Measurements from ENCODE around the gene MED14. TPM values are rescaled to one million over a fixed set of nuclear protein-coding genes. Genes with fewer than 3 reads are reported as not detected.

The MED14 gene
- total RNA-seq, 2 donors from 2014 or later: 34.1 to 48.2 TPM

DNA sequence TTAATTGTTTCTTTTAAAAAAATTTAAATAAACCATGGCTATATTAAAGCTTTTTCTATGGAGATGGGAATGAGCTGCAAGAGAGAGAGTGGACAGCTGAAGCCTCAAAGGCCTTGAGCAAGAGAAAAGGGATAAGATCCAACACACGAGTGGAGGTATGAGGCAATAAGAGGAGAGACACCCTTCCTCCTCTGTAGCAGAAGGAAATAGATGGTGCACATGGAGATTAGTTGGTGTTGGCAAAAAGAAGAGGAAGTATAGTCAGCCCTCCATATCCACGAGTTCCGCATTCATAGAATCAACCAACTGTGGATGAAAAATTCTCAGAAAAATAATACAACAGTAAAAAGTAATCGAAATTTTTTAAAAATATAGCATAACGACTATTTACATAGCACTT, 91.2 kb downstream of the MED14 start:
- peak overlapping the region; percentile 91 to 94 for H3K27ac Mint-ChIP-seq
- no peaks in the 10 kb centered on the region for H3K9me3 Mint-ChIP-seq
- H3K4me3 Mint-ChIP-seq: peak overlapping the region; percentile 95
- ATAC-seq (no peak), DNase-seq (ENCODE audit: low spot score) (no peak)
- H3K4me1 Mint-ChIP-seq (ENCODE audit: low read depth in 2 of 2): peaks cover 35 to 37% of the 10 kb centered on the region in 2 donors
- no peaks in the 10 kb centered on the region for H3K27me3 Mint-ChIP-seq
- peaks cover 24% of the 10 kb centered on the region for H3K36me3 Mint-ChIP-seq

- DNase-seq (ENCODE audit: low spot score): no peak
- Mint-ChIP-seq H3K9me3 (no peaks in the 10 kb centered on the region), H3K27ac (no peak overlapping the region), H3K4me1 (ENCODE audit: low read depth in 2 of 2) (peaks cover 26 to 27% of the 10 kb centered on the region in 2 donors), H3K4me3 (no peak overlapping the region), H3K36me3 (peaks cover 37% of the 10 kb centered on the region), H3K27me3 (no peaks in the 10 kb centered on the region)
- no peak for ATAC-seq
Observed at GRCh38 chrX:40637687-40638086, 97.7 kb downstream of the MED14 start.

DNA sequence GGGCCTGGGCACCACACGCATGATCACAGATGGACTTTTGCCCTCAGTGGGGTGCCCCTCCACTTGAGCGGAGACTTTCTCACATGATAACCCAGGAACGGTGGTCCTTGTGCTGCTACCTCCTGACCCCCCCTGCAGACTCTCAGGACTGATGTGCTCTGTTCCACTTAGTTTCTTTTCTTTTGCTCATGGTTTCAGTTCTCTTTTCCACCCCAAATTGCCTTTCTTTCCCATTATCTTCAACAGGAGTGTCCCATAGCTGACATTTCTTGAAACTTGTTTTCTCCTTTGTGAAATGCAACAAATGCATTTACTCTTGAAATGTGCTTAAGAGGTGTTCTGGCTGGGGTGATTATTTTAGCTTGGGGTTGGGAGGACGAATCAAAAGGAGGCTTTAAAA, 103.1 kb downstream of the MED14 start:
- Mint-ChIP-seq H3K27ac (no peak overlapping the region), H3K27me3 (no peaks in the 10 kb centered on the region), H3K36me3 (peaks cover 33% of the 10 kb centered on the region), H3K4me1 (ENCODE audit: low read depth in 2 of 2) (peaks cover 22 to 23% of the 10 kb centered on the region in 2 donors), H3K4me3 (no peak overlapping the region), H3K9me3 (no peaks in the 10 kb centered on the region)
- no peak for DNase-seq (ENCODE audit: low spot score)
- ATAC-seq: no peak

- H3K36me3 Mint-ChIP-seq: peaks cover 13% of the 10 kb centered on the region
- no peaks in the 10 kb centered on the region for H3K27me3 Mint-ChIP-seq
- H3K4me1 Mint-ChIP-seq (ENCODE audit: low read depth in 2 of 2): peaks cover 13 to 21% of the 10 kb centered on the region in 2 donors
- H3K9me3 Mint-ChIP-seq: no peaks in the 10 kb centered on the region
- DNase-seq (ENCODE audit: low spot score): no peak
- H3K27ac Mint-ChIP-seq: peak overlapping the region; percentile 21 to 66
- no peak overlapping the region for H3K4me3 Mint-ChIP-seq
- no peak for ATAC-seq
Observed at GRCh38 chrX:40628506-40628905, 106.8 kb downstream of the MED14 start.

GRCh38 chrX:40625294-40625693, 110.0 kb downstream of the MED14 start:
- H3K27ac Mint-ChIP-seq: no peak overlapping the region
- no peak for ATAC-seq
- no peaks in the 10 kb centered on the region for H3K27me3 Mint-ChIP-seq
- no peak overlapping the region for H3K4me3 Mint-ChIP-seq
- peaks cover 0 to 14% of the 10 kb centered on the region in 2 donors for H3K4me1 Mint-ChIP-seq (ENCODE audit: low read depth in 2 of 2)
- H3K9me3 Mint-ChIP-seq: no peaks in the 10 kb centered on the region
- no peaks in the 10 kb centered on the region for H3K36me3 Mint-ChIP-seq
- DNase-seq (ENCODE audit: low spot score): no peak

GRCh38 chrX:40623665-40624064, 111.7 kb downstream of the MED14 start:
- Mint-ChIP-seq H3K4me1 (ENCODE audit: low read depth in 2 of 2) (peaks cover 0 to 14% of the 10 kb centered on the region in 2 donors), H3K9me3 (no peaks in the 10 kb centered on the region), H3K27me3 (no peaks in the 10 kb centered on the region), H3K27ac (no peak overlapping the region), H3K36me3 (no peaks in the 10 kb centered on the region), H3K4me3 (no peak overlapping the region)
- DNase-seq (ENCODE audit: low spot score): no peak
- ATAC-seq: no peak

DNA sequence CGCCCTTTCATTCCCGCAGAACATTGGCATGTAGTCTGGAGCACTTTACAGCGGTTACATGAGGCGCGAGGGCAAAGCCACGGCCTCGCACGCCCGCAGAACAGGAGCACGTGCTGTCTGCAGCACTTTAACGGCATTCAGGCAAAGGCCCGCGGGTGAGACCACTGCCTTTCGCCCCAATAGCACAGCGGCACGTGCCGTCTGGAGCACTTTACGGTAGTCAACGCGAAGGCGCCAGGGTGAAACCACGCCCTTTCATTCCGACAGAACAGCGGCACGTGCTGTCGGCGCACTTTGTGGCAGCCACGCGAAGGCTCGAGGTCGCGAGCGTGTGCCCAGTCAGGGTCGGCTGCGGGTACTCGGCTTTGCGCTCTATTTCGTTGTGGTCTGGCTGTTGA, 112.2 kb downstream of the MED14 start, which contains the start of gene MPC1L:
Gene MPC1L, plus strand, starts transcription at position 290 of the 398 bp plus-strand sequence. CDS start 138 bp downstream, outside the sequence.
- no peaks in the 10 kb centered on the region for H3K27me3 Mint-ChIP-seq
- ATAC-seq: no peak
- peaks cover 0 to 11% of the 10 kb centered on the region in 2 donors for H3K4me1 Mint-ChIP-seq (ENCODE audit: low read depth in 2 of 2)
- DNase-seq (ENCODE audit: low spot score): no peak
- no peaks in the 10 kb centered on the region for H3K36me3 Mint-ChIP-seq
- no peak within 1 kb of the TSS for H3K4me3 Mint-ChIP-seq
- H3K27ac Mint-ChIP-seq: no peak within 1 kb of the TSS
- no peaks in the 10 kb centered on the region for H3K9me3 Mint-ChIP-seq

DNA sequence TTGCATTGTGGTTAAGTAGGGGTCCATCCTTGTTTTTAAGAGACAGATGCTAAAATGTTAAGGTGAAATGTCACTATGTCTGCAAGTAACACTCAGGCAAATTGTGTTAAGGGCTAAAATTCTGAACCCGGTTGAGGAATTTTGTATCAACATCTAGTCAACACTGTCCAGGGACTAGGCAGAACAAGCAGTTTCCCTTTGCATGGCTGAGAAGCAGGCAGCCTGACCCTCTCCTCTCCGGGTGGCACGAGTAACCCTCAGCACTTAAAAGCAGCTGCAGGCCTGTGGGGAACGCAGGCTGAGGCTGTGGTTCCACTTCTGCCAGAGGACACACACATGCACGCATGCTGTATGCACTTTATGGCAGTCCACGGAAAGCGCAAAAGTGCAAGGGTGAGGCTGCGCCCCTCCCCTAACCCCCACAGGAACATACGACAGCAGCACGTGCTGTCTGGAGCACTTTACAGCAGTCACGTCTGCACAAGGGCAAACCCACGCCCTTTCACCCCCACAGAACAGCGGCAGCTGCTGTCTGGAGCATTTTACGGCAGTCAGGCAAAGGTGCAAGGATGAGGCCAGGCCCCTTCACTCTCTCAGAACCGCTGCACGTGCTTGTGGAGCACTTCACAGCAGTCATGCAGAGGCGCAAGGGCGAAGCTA, 112.7 kb downstream of the MED14 start:
- Mint-ChIP-seq H3K27me3 (no peaks in the 10 kb centered on the region), H3K9me3 (no peaks in the 10 kb centered on the region)
- no peak for DNase-seq (ENCODE audit: low spot score)

GRCh38 chrX:40617566-40617965, 117.8 kb downstream of the MED14 start:
- Mint-ChIP-seq H3K27me3 (peaks cover 0 to 2% of the 10 kb centered on the region in 2 donors), H3K4me3 (no peak overlapping the region), H3K27ac (no peak overlapping the region), H3K4me1 (ENCODE audit: low read depth in 2 of 2) (no peaks in the 10 kb centered on the region), H3K36me3 (no peaks in the 10 kb centered on the region), H3K9me3 (no peaks in the 10 kb centered on the region)
- DNase-seq (ENCODE audit: low spot score) (no peak), ATAC-seq (no peak)

More for the DNA sequence above, 112.7 kb downstream of the MED14 start:
- H3K36me3 Mint-ChIP-seq: no peaks in the 10 kb centered on the region
- H3K4me1 Mint-ChIP-seq (ENCODE audit: low read depth in 2 of 2): peaks cover 0 to 5% of the 10 kb centered on the region in 2 donors
- ATAC-seq: peak in 1 of 2 donors; percentile 15
- H3K4me3 Mint-ChIP-seq: no peak overlapping the region
- H3K27ac Mint-ChIP-seq: no peak overlapping the region

GRCh38 chrX:40615976-40616375, 119.4 kb downstream of the MED14 start:
- Mint-ChIP-seq H3K27me3 (peaks cover 0 to 2% of the 10 kb centered on the region in 2 donors), H3K4me3 (no peak overlapping the region), H3K4me1 (ENCODE audit: low read depth in 2 of 2) (no peaks in the 10 kb centered on the region), H3K9me3 (no peaks in the 10 kb centered on the region), H3K27ac (no peak overlapping the region), H3K36me3 (no peaks in the 10 kb centered on the region)
- no peak for DNase-seq (ENCODE audit: low spot score)
- ATAC-seq: no peak

GRCh38 chrX:40612511-40612910, 122.8 kb downstream of the MED14 start:
- H3K4me3 Mint-ChIP-seq: no peak overlapping the region
- peaks cover 0 to 2% of the 10 kb centered on the region in 2 donors for H3K27me3 Mint-ChIP-seq
- no peak for DNase-seq (ENCODE audit: low spot score)
- ATAC-seq: no peak
- H3K27ac Mint-ChIP-seq: no peak overlapping the region
- no peaks in the 10 kb centered on the region for H3K36me3 Mint-ChIP-seq
- no peaks in the 10 kb centered on the region for H3K9me3 Mint-ChIP-seq
- H3K4me1 Mint-ChIP-seq (ENCODE audit: low read depth in 2 of 2): no peaks in the 10 kb centered on the region

GRCh38 chrX:40607381-40607780, 128.0 kb downstream of the MED14 start:
- Mint-ChIP-seq H3K36me3 (peaks cover 7% of the 10 kb centered on the region), H3K27me3 (no peaks in the 10 kb centered on the region)
- DNase-seq (ENCODE audit: low spot score): no peak

GRCh38 chrX:40603446-40603845, 131.9 kb downstream of the MED14 start:
- Mint-ChIP-seq H3K9me3 (no peaks in the 10 kb centered on the region), H3K4me1 (ENCODE audit: low read depth in 2 of 2) (peaks cover 0 to 2% of the 10 kb centered on the region in 2 donors), H3K36me3 (peaks cover 7% of the 10 kb centered on the region), H3K4me3 (no peak overlapping the region), H3K27ac (no peak overlapping the region), H3K27me3 (no peaks in the 10 kb centered on the region)
- ATAC-seq: no peak
- DNase-seq (ENCODE audit: low spot score): no peak

More at GRCh38 chrX:40607381-40607780, 128.0 kb downstream of the MED14 start:
- ATAC-seq: no peak
- H3K4me1 Mint-ChIP-seq (ENCODE audit: low read depth in 2 of 2): no peaks in the 10 kb centered on the region
- H3K4me3 Mint-ChIP-seq: no peak overlapping the region
- no peaks in the 10 kb centered on the region for H3K9me3 Mint-ChIP-seq
- no peak overlapping the region for H3K27ac Mint-ChIP-seq

Data from natural killer cell treated with Interleukin-12 subunit alpha and Interleukin-12 subunit beta and Interleukin-15 and Interleukin-18, amount 100 ng/mL, for 72 hours (primary cell).